T-helper 1 cell treated with Interleukin-12 subunit alpha and Interleukin-12 subunit beta and Interleukin-4 antibody, amounts not matched to agents 30 μg/mL and 1 μg/mL, for 36 hours (primary cell): ENCODE measurements around the gene KATNBL1.

Source experiments
- H3K27ac Mint-ChIP-seq: one replicate; pipeline ENCODE4 v1.8.0; 2021; ENCODE audit warnings: mild to moderate bottlenecking, mixed read lengths
- H3K27me3 Mint-ChIP-seq: one replicate; pipeline ENCODE4 v1.8.0; 2021; ENCODE audit warnings: low read depth, mixed read lengths
- H3K36me3 Mint-ChIP-seq: one replicate; pipeline ENCODE4 v1.8.0; 2021; ENCODE audit warnings: low read depth, mixed read lengths
- H3K4me1 Mint-ChIP-seq: one replicate; pipeline ENCODE4 v1.8.0; 2021; ENCODE audit warnings: low read depth, mixed read lengths
- H3K4me3 Mint-ChIP-seq: one replicate; pipeline ENCODE4 v1.8.0; 2021; ENCODE audit warnings: mild to moderate bottlenecking, moderate library complexity, mixed read lengths
- H3K9me3 Mint-ChIP-seq: one replicate; pipeline ENCODE4 v1.8.0; 2021; ENCODE audit warnings: mixed read lengths

Gene KATNBL1, protein sequence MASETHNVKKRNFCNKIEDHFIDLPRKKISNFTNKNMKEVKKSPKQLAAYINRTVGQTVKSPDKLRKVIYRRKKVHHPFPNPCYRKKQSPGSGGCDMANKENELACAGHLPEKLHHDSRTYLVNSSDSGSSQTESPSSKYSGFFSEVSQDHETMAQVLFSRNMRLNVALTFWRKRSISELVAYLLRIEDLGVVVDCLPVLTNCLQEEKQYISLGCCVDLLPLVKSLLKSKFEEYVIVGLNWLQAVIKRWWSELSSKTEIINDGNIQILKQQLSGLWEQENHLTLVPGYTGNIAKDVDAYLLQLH

DNA sequence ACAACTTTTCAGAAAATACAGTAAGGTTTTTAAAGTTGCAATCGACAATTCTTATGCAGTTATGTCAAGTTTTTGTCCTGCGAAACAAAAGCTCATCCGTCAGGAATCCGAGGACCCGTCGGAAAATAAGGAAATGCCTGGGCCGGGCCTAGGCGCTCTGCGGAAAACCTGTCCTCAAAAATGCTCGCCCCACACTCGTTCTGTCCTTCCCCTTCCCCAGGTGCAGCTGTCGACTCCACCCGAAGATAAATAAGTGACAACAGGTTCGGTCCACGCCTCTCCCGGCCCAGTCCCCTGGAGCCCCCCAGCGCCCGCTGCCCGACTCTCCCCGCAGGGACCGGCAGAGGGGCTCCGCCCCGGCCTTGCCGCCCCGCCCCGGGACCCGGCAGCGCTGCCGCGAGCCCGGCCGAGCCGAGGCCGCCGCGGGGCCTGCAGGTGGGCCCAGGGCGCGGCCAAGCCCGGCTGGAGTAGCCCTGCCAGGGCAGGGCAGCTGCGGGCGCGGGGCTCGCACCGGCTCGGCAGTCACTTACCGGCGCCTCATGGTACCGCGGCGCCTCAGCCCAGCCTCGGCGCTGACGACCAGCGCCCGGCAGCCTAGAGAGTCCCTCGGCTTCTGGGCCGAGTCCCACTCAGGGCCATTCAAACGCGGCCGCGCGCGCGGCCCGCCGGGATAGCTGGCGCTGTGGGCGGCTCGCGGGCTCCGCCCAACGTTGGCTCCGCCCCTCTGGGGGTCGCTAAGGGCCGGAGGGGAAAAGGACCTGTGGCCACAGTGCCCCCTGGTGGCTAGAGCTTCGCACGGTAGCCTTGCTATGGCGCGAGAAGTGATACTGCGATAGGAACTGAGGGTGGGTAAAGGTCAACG is at the start of gene KATNBL1:
Gene KATNBL1 (minus strand): TSS at position 676 of the 862 bp plus-strand sequence. CDS start 46,420 bp downstream, outside the sequence.
- H3K4me3 Mint-ChIP-seq = peak within 1 kb of the TSS; percentile 86
- H3K4me1 Mint-ChIP-seq = peaks cover 20% of the 10 kb centered on the region
- H3K27ac Mint-ChIP-seq = peak within 1 kb of the TSS; percentile 84
- H3K36me3 Mint-ChIP-seq = peaks cover 11% of the 10 kb centered on the region
- peaks cover 10% of the 10 kb centered on the region for H3K27me3 Mint-ChIP-seq
- no peaks in the 10 kb centered on the region for H3K9me3 Mint-ChIP-seq

DNA sequence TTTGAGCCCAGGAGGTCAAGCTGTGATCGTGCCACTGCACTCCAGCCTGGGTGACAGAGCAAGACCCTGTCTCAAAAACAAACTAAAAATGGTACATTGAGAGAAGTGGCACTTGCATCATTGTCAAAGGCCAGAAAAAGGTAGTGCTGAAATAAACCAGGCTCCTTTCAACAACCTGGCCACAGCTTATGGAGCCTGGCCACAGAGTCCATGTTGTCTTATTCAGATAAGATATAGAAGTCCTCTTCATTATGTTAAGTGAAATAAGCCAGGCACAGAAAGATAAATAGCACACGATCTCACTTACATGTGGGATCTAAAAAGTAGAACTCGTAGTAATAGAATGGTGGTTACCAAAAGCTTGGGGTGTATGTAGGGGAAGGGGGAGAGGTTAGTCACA is 49.7 kb upstream of the KATNBL1 start:
- no peaks in the 10 kb centered on the region for H3K27me3 Mint-ChIP-seq
- no peaks in the 10 kb centered on the region for H3K9me3 Mint-ChIP-seq
- no peak overlapping the region for H3K27ac Mint-ChIP-seq
- H3K4me3 Mint-ChIP-seq = no peak overlapping the region
- H3K4me1 Mint-ChIP-seq = peaks cover 4% of the 10 kb centered on the region
- peaks cover 18% of the 10 kb centered on the region for H3K36me3 Mint-ChIP-seq

DNA sequence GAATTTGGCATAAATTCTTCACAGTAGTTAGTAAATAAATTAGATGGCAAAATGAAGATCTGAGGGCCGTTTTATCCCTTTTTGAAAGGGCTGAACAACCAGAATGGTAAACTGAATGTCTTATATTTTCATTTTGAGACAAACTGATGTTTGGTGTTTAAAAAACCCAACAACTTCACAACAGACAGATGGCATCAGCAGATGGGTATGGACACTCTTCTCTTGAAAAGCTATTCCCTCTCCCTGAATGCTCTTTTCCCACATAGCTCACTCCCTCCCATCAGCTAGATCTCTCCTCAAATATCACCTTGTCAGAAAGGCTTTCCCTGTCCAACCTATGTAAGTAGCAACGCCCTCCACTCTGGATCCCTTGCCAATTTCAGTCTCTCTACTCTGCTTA is 48.3 kb upstream of the KATNBL1 start:
- Mint-ChIP-seq H3K4me3 (no peak overlapping the region), H3K27me3 (no peaks in the 10 kb centered on the region), H3K27ac (no peak overlapping the region), H3K4me1 (peaks cover 4% of the 10 kb centered on the region), H3K9me3 (no peaks in the 10 kb centered on the region), H3K36me3 (peaks cover 26% of the 10 kb centered on the region)

DNA sequence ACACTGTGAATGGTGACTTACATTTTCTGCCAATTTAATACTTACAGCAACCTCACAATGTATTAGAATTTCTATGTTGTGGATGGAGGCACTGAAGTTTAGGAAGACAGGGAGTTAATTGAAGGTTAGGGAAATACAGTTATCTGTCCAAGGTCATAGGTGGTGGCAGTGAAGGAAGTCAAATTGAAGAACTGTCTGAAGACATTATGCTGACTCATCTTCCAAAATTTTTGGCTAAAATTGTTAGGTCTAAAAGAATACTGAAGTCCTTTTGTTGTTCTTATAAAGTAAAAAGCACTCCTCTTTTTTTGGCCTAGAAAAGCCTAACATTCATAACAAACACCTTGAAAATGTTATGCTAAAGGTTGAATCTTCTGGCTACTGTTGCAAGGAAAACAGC is 42.6 kb upstream of the KATNBL1 start:
- H3K36me3 Mint-ChIP-seq = peaks cover 43% of the 10 kb centered on the region
- H3K9me3 Mint-ChIP-seq = no peaks in the 10 kb centered on the region
- H3K4me1 Mint-ChIP-seq = peaks cover 4% of the 10 kb centered on the region
- H3K4me3 Mint-ChIP-seq = no peak overlapping the region
- H3K27me3 Mint-ChIP-seq = no peaks in the 10 kb centered on the region
- no peak overlapping the region for H3K27ac Mint-ChIP-seq

DNA sequence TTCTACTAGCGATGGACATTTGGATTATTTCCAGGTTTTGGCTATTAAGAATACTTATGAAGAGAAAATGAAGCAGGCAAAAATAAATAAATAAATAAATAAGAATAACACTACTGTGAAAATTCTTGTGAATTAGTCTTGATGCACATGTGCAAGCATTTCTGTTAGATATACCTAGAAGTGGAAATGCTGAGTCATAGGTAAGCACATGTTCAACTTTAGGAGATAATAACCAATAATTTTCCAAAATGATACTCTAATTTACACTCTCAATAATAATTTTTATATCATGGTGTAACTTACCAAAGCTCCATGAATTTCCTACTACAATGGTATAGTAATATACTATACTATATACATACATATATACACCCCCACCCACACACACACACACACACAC is 38.3 kb upstream of the KATNBL1 start:
- no peak overlapping the region for H3K4me3 Mint-ChIP-seq
- H3K9me3 Mint-ChIP-seq = no peaks in the 10 kb centered on the region
- H3K27me3 Mint-ChIP-seq = no peaks in the 10 kb centered on the region
- H3K4me1 Mint-ChIP-seq = no peaks in the 10 kb centered on the region
- H3K27ac Mint-ChIP-seq = no peak overlapping the region
- peaks cover 35% of the 10 kb centered on the region for H3K36me3 Mint-ChIP-seq

DNA sequence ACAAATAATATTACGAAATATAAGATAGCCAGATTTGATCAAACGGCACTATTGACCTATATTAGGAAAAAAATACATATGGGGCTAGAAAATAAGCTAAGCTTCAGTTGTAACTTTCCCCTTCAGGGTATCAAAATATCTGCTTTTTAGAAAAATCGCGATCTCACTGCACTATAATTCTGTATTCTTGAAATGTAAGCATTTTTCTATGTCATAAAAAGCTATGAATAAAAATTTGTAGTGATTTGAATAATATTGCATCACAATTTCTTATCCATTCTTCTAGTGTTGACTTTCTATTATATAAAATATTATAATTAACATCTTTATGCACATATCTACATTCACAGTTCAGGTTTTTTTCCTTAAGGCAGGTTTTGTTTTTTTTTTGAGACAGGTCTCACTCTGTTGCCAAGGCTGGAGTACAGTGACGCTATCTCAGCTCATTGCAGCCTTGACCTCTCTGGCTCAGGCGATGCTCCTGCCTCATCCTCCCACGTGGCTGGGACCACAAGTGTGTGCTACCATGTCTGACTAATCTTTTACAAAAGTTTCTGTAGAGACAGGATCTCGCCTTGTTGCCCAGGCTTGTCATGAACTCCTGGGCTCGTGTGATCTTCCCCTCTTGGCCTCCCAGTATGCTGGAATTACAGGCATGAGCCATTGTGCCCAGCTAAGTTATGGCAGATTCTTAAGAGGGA is 36.5 kb upstream of the KATNBL1 start:
- H3K4me3 Mint-ChIP-seq = no peak overlapping the region
- peaks cover 26% of the 10 kb centered on the region for H3K36me3 Mint-ChIP-seq
- H3K27me3 Mint-ChIP-seq = no peaks in the 10 kb centered on the region
- H3K9me3 Mint-ChIP-seq = no peaks in the 10 kb centered on the region
- no peaks in the 10 kb centered on the region for H3K4me1 Mint-ChIP-seq
- H3K27ac Mint-ChIP-seq = no peak overlapping the region

DNA sequence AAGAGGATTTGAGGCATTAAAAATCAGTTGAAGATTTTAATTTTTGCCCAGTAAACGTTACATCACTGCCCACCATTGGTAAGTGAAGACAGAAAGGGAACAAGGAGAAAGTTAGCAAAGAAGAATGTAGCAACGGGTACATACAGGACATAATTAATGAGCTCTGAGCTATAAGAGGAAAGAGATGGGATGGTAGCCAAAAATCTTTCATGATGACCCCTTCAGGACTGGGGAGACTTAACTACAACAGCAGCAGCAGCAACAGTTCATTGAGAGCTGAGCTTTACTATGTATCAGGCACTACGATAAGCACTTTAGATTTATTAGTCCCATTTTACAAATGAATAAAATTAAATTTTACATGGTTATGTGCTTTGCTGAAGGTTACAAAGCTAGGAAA is 33.3 kb upstream of the KATNBL1 start:
- Mint-ChIP-seq H3K4me1 (peaks cover 21% of the 10 kb centered on the region), H3K9me3 (no peaks in the 10 kb centered on the region), H3K36me3 (peaks cover 22% of the 10 kb centered on the region), H3K4me3 (no peak overlapping the region), H3K27ac (no peak overlapping the region), H3K27me3 (no peaks in the 10 kb centered on the region)

DNA sequence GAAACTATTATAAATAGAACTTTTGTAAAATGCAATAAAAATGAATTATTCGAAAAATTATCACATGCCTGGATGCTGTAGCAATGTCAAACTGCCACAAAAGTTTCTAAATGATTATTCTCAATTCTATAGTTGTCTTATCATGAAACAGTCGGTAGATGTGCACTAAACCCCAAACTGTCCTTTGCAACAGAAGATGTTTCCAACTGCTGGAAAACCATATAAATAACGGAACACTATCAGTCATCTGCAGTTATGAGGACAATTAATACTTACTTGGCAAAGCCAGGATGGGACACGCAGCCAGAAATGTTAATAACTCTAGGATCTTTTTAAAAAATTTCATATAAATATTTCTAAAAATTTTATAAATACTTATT is 32.4 kb upstream of the KATNBL1 start:
- H3K36me3 Mint-ChIP-seq = peaks cover 27% of the 10 kb centered on the region

DNA sequence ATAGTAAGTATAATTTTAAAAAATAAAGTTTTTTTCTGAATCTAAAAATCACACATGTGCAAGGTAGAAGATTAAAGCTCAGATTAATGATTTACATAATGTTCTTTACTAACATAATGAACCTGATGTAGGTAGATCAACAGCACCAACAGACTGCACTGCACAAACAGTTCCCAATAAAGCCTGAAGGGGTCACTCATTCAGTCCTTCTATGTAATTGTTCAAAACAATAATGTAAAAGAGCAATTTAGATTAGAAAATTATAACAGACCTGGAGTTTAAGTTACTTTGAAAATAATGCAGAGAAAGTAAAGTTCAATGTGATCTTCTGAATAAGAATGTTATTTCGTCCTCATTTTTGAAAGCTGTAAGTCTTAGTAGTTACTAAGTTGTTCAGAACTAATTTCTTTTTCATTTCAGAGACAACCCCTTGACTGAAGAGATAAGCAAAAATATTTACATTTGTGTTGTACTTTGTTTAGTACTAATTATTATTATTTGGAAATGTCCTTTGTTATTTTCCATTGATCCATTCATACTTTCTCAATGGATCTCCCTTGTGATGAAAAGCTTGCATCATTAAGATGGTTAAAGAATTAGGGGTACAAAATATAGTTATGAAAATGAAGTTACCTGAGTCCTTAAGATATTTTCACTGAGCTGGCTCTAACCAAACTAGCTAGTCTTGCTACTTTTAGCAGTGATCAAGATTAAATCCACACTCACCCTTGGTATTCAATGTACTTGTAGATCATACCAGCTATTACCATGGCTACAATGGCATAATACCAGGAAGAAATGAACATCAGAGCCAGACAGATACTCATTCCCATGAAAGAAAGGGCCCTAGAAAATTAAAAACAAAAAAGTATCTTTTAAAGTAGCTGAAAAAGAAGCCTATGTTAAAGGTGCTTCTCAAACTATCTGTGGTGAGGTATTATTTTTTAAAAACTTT is 31.8 kb upstream of the KATNBL1 start:
- no peak overlapping the region for H3K27ac Mint-ChIP-seq
- peaks cover 32% of the 10 kb centered on the region for H3K36me3 Mint-ChIP-seq

More for the DNA sequence above, 32.4 kb upstream of the KATNBL1 start:
- peaks cover 21% of the 10 kb centered on the region for H3K4me1 Mint-ChIP-seq
- H3K27ac Mint-ChIP-seq = no peak overlapping the region
- H3K4me3 Mint-ChIP-seq = no peak overlapping the region
- no peaks in the 10 kb centered on the region for H3K27me3 Mint-ChIP-seq
- H3K9me3 Mint-ChIP-seq = no peaks in the 10 kb centered on the region

DNA sequence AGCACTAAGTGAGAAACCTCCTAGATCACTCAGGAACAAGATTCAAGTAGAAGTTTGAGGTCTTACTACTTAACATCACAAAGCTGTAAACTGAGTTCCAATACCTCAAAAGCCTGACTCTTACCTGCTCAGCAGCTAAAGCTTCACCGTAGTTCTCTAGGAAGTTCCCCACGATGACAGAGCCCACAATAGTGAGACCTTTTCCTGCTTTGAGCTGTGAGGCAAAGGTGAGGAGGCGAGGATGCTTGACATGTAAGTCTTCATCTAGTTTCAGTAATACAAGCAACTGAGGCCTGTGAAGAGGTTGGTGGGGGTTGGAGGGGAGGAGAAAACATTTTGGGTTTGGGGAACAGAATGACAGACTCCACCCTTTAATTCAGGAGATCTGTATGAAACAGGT is 30.6 kb upstream of the KATNBL1 start:
- no peaks in the 10 kb centered on the region for H3K27me3 Mint-ChIP-seq
- peaks cover 40% of the 10 kb centered on the region for H3K36me3 Mint-ChIP-seq
- H3K9me3 Mint-ChIP-seq = no peaks in the 10 kb centered on the region
- H3K4me3 Mint-ChIP-seq = no peak overlapping the region
- H3K27ac Mint-ChIP-seq = peak overlapping the region; percentile 75
- H3K4me1 Mint-ChIP-seq = peaks cover 21% of the 10 kb centered on the region

More for the DNA sequence above, 31.8 kb upstream of the KATNBL1 start:
- Mint-ChIP-seq H3K4me1 (peaks cover 21% of the 10 kb centered on the region), H3K27me3 (no peaks in the 10 kb centered on the region), H3K9me3 (no peaks in the 10 kb centered on the region), H3K4me3 (no peak overlapping the region)

DNA sequence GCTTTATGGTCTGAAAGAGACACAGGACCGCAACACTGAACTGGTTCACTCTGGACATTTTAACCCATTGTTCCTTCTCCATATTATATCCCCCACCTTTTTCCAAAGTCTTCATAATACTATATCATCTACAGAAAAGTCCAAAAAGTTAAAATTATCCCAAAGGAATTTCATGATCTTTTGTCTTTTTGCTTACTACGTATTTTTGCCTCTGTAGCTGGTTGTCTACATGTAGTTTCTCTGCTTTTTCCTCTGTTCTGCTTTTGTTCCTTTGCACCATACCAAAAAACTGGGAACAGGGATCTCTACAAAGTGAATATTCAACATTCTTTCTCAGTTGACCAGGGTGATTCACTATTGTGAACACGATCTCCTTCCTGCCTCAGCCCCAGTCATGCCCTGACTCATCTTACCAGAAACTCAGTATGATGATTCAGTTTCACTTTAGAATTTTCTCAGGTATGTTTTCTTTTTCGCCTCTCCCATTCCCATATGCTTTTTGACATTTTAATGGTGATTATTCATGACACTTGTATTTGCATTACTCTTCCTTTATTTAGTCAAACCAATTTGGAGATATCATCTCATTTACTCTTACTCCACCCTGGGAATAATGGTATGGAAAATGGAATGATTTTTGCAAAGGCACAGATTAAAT is 29.4 kb upstream of the KATNBL1 start:
- H3K4me1 Mint-ChIP-seq = peaks cover 21% of the 10 kb centered on the region
- peak overlapping the region; percentile 27 for H3K4me3 Mint-ChIP-seq
- H3K27me3 Mint-ChIP-seq = no peaks in the 10 kb centered on the region
- peak overlapping the region; percentile 86 for H3K27ac Mint-ChIP-seq
- H3K9me3 Mint-ChIP-seq = no peaks in the 10 kb centered on the region
- peaks cover 35% of the 10 kb centered on the region for H3K36me3 Mint-ChIP-seq

DNA sequence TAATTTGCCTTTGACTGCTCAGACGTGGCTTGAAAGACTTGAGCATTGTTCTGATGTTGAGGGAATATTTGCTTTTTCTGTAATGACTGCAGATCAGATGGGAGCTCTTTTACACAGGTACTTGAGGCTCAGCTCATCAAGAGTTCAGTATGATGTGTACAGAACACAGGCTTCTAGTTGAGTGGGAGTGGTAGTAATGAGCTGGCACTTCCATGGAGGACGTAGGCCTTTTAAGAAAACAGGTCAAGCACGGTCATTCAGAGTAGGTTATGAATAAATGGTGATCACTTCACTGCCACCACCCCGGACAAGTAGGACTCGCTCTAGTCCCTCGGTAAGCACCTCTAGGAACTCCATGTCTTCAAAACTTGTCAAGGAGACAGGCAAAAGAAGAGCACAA is 23.7 kb upstream of the KATNBL1 start:
- no peak overlapping the region for H3K4me3 Mint-ChIP-seq
- no peaks in the 10 kb centered on the region for H3K9me3 Mint-ChIP-seq
- H3K27ac Mint-ChIP-seq = no peak overlapping the region
- peaks cover 2% of the 10 kb centered on the region for H3K4me1 Mint-ChIP-seq
- peaks cover 44% of the 10 kb centered on the region for H3K36me3 Mint-ChIP-seq
- H3K27me3 Mint-ChIP-seq = no peaks in the 10 kb centered on the region

DNA sequence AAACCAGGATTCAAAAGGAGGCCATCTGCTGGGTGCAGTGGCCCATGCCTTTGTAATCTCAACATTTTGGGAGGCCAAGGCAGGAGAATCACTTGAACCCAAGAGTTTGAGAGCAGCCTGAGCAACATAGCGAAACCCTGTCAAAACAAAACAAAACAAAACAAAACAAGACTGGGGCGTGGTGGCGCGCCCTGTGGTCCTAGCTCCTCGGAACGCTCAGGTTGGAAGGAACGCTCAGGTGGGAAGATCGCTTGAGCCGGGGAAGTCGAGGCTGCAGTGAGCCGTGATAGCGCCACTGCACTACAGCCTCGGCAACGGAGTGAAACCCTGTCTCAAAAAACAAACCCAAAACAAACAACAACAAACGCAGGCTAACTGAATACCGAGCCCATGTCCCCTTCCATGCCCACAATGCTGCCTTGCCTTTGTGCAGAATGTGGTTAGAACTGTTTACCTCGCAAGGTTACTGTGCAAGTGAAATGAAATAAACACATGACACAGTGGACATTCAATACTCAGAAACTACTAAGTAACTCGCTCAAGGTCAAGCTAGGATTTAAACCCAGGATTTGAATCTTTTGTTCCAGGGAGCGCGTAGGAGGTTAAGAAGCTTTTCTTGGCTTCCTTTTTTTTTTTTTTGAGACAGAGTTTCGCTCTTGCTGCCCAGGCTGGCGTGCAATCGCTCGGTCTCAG is 14.2 kb upstream of the KATNBL1 start:
- Mint-ChIP-seq H3K9me3 (no peaks in the 10 kb centered on the region), H3K27me3 (no peaks in the 10 kb centered on the region), H3K36me3 (peaks cover 18% of the 10 kb centered on the region), H3K27ac (peak overlapping the region; percentile 94), H3K4me1 (peaks cover 28% of the 10 kb centered on the region), H3K4me3 (peak overlapping the region; percentile 86)
